ENCODE measurements around the gene ARL2.

- TF ChIP-seq CTCF (IDR thresholded peaks at IDR 0.05; ENCODE audit: low read length) (peak; percentile 62), EZH2 (IDR thresholded peaks at IDR 0.05; ENCODE audit: borderline replicate concordance, low read length) (no peak)
Measured at GRCh38 chr11:65013130-65013887, 651 bp upstream of the ARL2 start.
